Inflammatory macrophage treated with lipopolysaccharide for 1 hour (primary cell): ENCODE results near the gene TTC22.

Experiments
- DNase-seq, 2 donors: peaks; one replicate each; pipeline ENCODE4 v3.0.0-alpha.2; 2020 to 2022

The TTC22 gene

GRCh38 chr1:54833121-54833520 lies 32.0 kb upstream of the TTC22 start:
- no peak for DNase-seq

GRCh38 chr1:54826226-54826816 lies 25.2 kb upstream of the TTC22 start:
- no peak for DNase-seq

DNA sequence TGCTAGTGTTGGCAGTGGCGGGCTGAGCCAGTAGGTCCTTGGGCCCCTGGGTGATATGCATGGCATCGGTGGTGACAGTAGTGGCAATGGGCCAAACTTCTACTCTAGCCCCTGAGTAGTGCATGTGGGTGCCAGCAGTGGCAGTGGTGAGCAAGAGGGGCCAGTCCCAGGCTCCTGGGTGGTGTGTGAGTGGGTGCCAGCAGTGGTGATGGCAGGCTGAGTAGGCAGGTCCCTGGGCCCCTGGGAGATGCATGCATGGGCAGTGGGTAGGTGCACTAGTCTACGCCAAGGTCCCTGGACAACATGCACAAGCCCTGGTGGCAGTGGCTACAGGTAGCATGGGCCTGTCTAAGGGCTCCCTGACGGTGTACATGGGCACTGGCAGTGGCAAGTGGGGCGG lies 24.6 kb upstream of the TTC22 start:
- no peak for DNase-seq

DNA sequence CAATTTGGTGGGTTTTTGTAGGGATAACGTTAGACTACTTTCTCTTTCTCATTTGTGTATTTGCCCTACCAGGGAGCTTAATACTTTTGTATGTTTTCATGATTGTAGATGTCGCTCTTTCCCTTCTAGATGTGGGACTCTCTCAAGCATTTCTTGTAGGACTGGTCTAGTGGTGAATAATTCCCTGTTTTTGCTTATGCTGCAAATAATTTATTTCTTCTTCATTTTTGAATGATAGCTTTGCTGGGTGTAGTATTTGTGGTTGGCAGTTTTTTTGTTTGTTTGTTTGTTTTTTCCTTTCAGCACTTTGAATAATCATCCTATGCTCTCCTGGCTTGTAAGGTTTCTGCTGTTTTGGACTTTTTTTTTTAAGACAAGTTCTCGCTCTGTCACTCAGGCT lies 22.5 kb upstream of the TTC22 start:
- no peak for DNase-seq

GRCh38 chr1:54819733-54820132 lies 18.6 kb upstream of the TTC22 start:
- no peak for DNase-seq

GRCh38 chr1:54819195-54819536 lies 18.0 kb upstream of the TTC22 start:
- DNase-seq, result no peak

DNA sequence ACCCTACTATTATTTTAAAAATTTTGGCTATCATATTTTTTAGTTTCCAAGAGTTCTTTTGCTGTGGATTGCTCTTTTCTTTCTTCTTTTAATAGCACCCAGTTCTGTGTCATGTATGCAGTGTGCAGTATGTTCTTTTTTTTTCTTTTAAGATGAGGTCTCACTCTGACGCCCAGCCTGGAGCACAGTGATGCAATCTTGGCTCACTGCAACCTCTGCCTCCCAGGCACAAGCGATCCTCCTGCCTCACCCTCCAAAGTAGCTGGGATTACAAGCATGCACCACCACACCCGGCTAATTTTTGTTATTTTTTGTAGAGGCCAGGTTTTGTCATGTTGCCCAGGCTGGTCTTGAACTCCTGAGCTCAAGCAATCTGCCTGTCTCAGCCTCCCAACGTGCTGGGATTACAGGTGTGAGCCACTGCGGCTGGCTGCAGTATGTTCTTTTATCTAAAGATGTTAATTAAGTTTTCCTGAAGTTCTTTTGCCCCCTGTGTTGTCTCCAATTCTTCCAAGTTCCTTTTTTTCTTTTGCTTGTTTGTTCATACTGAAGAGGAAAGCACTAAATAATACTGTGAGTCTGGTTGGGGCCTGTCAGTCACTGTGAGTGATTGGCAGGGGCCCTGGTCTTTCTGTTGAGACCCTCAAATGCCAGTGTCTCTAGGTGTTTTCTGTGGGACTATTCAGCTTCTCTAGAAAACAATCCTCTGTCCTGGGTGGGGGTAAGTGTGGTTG lies 17.5 kb upstream of the TTC22 start:
- DNase-seq, result no peak

DNA sequence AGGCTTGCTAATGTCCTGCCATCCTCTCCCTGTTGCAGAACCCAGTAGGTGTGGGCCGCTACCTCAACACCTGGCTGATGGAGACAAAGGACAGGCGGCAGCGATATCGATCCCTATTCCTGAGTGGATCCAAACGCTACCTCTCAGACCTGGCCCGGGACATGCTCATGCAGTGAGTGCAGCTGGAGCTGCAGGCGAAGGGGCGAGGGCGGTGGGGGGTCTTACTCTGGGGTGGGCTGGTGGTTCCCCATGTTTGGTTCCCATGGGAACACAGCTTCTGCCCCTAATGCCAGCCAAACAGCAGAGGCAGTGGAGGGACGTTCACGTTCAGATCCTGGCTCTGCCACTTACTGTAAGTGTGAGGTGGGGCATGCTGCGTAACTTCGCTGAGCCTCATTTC lies 15.8 kb upstream of the TTC22 start:
- DNase-seq, result no peak

- DNase-seq, result no peak
These were observed 15.0 kb upstream of the TTC22 start for GRCh38 chr1:54816130-54816529.

- no peak for DNase-seq
These were observed 14.2 kb upstream of the TTC22 start for GRCh38 chr1:54815086-54815876.

- no peak for DNase-seq
These were observed 13.4 kb upstream of the TTC22 start for GRCh38 chr1:54814571-54814970.

GRCh38 chr1:54814126-54814498 lies 13.0 kb upstream of the TTC22 start:
- no peak for DNase-seq

DNA sequence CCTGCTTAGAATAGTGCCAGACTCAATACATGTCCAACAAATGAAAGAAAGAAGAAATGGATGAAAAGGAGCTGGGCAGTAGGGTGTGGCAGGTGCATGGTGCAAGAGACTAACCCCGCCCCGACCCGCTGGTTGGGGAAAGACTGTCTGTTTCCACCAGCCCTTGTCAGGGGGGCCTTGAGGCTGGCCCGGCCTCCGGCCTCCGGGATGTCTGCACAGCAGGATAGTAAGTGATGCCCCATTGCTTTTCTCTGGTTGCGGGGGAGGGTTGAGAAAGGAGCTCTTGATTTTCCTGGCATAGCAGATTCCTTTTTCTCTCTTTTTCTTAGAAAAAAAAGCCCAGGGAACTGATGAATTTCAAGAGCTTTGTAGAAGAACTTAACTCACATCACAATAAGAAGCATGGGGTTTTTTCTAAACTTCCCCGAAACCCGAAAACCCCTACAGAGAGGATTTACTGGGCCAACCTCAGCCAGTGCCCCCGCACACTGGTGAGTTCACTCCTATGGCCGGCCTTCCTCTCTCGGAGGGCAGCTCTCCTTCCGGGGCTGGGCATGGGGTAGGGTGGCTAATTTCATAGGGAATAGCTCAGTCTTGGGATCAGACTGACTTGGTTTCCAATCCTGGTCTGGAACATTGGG lies 12.5 kb upstream of the TTC22 start:
- peak; percentile 21 to 63 for DNase-seq

DNA sequence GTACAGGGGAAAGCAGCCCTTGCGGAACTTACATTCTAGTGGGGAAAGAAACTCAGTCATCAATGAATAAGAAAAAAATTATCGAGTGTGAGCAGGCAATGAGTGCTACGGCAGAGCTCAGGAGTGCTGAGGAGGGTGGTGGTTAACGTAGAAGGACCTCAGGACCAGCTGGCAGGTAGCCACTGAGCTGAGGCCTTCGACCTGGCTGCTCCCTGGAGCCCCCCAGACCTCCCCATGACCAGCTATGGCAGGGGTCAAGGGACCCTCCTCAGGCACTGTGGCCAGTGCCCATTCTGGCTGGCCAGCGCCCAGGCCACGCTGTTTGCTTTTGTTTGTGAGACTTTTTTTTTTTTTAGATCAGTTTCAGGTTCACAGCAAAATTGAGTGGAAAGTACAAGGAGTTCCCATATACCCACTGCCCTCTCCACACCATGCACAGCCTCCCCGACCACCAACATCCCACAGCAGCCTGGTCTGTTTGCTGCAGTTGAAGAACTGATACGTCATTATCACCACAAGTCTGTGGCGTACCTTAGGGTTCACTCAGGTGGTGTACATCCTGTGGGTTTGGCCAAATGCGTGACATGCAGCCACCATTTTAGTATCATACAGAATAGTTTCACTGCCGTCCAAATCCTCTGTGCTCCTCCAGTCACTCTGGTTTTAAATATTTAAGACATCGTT lies 11.8 kb upstream of the TTC22 start:
- no peak for DNase-seq

GRCh38 chr1:54811739-54812655 lies 10.9 kb upstream of the TTC22 start:
- DNase-seq, result no peak

GRCh38 chr1:54811066-54811465 lies 9.9 kb upstream of the TTC22 start:
- no peak for DNase-seq

DNA sequence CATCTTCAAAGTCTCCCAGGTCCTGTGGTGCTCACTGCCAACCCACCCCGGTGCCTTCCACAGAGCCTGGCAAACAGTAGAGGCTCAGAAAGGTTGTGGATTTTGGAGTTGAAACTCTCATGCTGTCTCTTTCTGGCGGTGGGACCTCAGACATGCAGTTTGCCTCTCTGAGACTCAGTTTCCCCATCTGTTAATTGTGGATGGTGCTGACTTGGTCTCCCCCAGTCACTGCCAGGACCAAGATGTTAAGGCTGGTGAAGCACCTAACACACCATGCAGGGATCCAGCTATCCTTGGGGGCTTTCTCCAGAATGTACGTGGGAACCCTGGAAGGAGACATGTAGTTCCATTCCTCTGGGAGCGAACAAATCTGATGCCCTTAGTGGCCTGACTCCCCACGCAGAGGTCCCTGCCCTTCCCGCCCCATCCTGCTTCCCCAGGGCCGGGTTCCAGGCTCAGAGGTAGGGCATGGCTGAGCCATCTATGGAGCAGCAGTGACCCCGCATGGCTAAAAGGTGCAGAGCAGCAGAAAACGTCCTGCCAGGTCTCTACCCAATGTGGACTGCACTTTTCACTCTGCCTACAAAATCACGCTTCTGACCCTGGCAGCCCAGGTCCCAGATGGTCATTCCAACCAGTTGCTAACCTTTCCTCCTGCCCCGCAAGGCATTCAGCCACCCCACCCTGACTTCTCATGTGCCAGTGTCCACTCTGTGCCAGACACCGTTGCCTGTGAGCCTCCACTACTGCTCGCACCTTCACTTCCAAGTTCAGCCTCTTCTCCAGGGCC lies 9.2 kb upstream of the TTC22 start:
- peak; percentile 48 to 78 for DNase-seq

DNA sequence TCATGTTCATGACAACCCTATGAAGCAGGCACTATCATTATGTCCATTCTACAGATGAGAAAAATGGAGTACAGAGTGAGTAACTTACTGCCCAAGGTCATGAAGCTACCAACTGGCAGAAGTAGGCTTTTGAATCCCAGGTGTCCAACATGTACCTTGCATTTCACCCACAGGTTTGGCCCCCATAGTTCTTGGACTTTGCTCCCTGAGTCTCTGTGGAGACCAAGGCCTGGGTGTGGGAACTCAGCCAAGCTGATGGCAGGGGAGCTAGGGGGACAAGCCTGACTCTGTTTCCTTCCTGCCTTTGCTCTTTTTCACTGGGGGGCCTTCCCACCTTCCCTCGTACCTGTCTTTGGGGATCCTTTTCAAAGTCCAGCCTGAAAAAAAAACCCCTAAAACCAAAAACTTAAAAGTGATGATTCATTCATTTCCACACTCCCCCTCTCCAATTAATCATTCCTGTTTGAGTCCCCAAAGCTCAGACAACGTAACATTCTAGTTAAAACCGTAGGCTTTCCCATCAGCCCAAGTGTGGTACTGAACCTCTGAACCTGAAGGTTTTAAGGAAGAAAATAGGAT lies 8.5 kb upstream of the TTC22 start:
- no peak for DNase-seq

GRCh38 chr1:54808443-54809207 lies 7.5 kb upstream of the TTC22 start:
- DNase-seq, result no peak

GRCh38 chr1:54807756-54808155 lies 6.6 kb upstream of the TTC22 start:
- DNase-seq, result no peak
